SIG-M5 (cell line): ENCODE data around the gene ACTL9.

Experiments used
- DNase-seq: peaks from one replicate; lab custom pipeline; 2025; lab: John Stamatoyannopoulos, UW

The ACTL9 gene

GRCh38 chr19:8684001-8684902, 14.3 kb downstream of the ACTL9 start:
- DNase-seq, result no peak

- no peak for DNase-seq
Measured at GRCh38 chr19:8682931-8683330, 15.7 kb downstream of the ACTL9 start.

- no peak for DNase-seq
Measured at GRCh38 chr19:8682472-8682871, 16.1 kb downstream of the ACTL9 start.

DNA sequence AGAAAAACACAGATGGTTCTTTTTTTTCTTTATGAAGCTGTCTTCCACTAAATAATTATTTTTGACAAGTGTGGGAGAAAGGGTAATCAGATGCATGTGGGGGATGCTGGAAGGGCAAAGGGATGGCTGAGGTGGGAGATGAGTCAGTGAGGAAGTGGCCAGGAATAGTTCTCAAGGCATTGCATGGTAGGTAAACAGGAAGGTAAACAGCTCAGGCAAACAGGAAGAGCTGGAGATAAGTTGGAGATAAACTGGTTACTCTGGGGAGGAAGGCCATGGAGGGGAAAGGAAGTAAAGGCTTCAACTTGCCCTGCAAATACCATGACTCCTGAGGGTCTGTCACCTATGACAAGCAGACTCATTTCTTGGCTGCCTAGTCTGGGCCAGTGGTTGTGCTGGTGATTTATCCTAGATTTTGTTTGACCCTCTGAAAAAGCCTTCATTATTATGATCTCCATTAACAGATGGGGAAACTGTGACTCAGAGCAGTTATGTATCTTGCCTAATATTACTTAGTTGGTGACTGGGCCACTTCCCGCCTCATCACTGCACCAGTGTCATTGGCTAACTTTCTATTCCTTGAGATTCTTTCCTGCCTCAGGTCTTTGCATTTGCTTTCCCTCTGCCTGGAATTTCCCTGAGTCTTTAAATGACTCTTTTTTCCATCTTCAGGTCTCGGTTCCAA, 17.1 kb downstream of the ACTL9 start:
- no peak for DNase-seq

GRCh38 chr19:8680676-8681344, 17.8 kb downstream of the ACTL9 start:
- DNase-seq, result no peak

DNA sequence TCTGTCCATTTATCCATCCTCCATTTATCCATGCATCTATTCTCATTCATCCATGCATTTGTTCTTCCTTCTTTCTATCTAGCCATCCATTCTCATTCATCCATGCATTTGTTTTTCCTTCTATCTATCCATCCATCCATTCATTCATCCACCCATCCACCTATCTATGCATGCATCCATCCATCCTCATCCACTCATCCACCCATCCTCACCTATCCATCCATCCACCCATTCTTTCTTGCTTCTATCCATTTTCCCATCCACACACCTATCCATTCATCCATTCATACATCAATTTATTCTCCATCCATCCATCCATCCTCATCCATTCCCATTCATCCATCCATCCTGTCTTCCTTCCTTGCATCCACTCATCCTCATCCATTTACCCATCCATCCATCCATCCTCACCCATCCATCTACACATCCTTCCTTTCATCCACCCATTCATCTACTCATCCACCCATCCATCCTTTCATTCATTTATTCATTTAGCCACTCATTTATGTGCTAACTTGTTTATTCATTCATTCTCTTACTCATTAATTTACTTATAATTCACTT, 20.3 kb downstream of the ACTL9 start:
- no peak for DNase-seq

GRCh38 chr19:8675066-8675465, 23.5 kb downstream of the ACTL9 start:
- no peak for DNase-seq

DNA sequence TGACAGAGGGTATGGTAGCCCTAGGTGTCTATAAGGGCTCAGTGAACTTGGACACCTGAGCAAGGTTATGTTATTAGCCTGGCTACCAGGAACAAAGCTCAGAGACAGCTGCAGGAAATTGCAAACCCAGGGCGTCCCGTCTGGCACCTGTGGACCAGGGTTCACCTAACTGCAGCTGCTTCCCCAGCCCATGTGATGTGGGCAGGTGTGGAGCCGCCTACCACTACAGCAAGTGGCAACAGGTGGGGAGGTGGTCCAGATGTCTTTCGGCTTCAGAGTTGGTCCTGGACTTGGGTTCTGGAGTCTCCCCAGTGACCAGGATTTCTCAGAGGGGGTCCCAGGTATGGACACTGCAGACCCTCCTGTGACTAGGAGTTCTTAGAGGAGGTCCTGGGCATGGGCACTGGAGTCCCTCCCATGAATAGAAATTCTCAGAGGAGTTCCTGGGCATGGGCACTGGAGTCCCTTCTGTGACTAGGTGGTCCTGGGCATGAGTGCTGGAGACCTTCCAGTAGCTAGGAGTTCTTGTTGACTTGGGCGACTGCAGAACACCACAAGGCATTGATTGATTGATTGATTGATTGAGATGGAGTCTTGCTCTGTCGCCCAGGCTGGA, 25.2 kb downstream of the ACTL9 start:
- no peak for DNase-seq

- no peak for DNase-seq
Measured at GRCh38 chr19:8666814-8667405, 31.7 kb downstream of the ACTL9 start.

DNA sequence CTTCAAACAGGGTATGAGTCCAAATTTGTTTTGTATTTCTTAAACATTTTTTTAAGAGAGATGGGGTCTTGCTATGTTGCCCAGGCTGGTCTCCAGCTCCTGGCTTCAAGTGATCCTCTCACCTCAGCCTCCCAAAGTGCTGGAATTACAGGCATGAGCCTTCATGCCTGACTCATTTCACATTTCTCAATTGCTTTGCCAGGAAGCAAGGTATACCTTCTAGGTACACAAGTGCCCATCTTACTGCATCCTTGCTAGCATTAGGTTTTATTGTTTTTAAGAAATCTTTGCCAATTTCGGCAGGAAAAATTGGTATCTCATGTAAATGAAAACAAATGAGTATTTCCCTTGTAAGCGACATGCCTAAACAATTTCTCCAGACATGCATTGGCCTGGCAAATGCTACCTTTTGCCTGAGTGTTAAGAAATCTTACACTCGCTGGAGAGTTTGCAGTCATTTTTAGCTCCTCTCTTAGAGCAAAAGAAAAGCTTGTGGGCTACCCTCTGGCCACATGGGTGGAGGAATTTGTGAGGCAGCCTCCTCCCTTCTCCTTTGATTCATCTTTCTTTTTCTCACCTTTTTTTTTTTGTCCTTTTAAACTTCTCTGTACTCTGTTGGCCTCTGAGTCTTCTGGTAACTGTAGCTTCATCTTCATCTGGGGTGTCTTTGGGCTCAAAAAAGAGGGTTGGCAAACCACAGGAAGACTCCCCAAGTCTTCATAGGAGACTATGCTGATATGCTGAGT, 33.0 kb downstream of the ACTL9 start:
- no peak for DNase-seq

DNA sequence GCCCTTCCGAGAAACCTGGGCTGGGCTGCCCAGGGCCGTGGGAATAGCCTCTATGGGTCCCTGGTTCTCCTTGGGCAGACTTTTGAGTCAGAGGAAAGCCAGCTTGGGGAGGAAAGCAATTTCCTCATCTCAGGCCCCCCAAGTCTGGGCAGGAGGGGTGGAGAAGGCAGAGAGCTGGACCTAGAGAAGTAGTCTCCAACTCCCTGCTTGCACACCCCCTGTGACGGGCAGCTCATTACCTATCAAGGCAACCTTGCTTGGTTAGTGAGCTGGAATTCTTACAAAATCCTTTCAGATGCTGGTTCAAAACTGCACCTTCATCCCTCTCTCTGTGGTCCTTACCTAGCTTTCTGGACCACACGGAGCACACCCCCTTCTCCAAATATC, 33.9 kb downstream of the ACTL9 start:
- DNase-seq, result no peak

DNA sequence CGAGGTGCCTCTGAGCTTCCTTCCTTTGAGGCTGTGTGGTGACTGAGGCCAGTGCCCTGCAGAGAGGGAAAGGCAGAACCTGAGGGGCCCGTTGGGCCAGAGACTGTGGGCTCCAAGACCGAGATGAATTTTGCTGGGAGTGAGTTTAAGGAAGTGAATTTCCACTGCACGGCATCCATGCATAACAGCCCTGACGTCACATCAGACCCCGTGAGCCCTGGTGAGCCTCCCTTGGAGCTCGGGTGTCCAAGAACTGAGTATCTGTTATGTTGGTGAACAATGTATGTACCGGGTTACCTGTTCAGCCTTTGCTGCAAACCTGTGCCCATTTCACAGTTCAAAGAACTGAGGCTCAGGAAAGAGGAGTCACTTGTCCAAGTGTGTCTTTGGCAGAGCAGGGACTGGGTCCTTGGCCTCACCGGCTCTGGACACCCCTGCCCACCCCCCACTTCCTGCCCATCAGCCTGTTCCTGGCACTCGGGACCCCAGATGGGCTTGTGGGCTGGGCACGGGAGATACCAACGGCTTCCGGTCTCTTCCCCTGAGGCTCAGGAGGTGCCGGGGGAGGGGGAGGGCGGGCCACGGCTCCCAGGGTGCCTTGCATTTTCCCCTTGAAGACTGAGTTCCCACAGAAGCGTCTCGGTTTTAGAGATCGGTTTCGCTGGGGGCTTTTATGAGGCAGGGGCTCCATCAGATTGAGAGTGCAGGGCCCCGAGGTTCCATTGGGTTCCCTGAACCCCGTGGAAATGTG, 34.5 kb downstream of the ACTL9 start:
- DNase-seq, result no peak

DNA sequence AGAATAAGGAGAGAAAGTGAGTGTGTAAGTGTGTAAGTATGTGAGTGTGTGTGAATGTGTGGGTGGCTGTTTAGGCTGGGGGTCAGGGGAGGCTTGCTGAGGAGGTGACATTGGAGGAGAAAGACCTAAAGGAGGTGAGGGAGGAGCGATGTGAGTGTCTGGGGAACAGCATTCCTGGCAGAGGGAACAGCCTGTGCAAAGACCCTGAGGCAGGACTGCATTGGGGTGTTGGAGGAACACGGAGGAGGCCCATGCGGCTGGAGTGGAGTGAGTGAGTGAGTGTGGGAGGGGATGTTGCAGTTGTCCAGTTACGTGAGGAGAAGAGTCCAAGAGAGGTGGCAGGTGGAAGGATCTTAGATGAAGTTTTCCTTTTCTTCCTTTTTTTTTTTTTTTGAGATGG, 36.3 kb downstream of the ACTL9 start:
- DNase-seq, result no peak

GRCh38 chr19:8659905-8660304, 38.7 kb downstream of the ACTL9 start:
- no peak for DNase-seq

GRCh38 chr19:8657869-8658268, 40.7 kb downstream of the ACTL9 start:
- no peak for DNase-seq

DNA sequence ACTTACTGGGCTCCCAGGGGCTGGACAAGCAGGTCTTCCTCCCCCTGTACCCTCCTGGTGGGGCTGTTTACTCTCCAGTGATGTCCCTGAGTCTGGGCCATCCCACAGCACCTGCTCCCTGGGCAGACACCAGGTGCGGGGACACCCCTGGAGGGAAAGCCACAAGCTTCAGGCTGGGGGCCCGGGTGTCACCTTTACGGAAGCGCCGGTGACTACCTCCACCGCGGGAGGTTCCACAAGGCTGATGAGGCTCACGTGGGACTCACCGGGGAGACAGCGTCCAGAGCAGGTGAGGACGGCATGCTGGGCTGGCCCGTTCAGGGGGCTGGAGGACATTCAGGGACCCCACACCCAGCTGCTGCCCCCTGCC, 43.3 kb downstream of the ACTL9 start:
- DNase-seq, result no peak

- DNase-seq, result no peak
Measured at GRCh38 chr19:8654591-8655339, 43.8 kb downstream of the ACTL9 start.

DNA sequence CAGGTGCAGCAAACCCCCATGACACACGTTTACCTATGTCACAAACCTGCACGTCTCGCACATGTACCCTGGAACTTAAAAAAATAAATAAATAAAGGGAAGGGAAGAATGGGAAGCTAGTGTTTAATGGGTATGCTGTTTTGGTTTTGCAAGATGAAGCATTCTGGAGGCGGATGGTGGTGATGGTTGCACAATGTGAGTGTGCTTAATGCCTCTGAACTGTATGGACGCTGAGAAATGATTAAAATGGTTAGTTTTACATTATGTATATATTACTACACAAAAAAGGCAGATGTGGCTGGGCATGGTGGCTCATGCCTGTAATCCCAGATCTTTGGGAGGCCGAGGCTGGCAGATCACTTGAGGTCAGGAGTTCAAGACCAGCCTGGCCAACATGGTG, 50.4 kb downstream of the ACTL9 start:
- DNase-seq, result no peak
